Measurements from ENCODE around the gene ENPP3.

GRCh38 chr6:131646249-131646670, 9.2 kb downstream of the ENPP3 start:
- TF ChIP-seq, protein P1, sequence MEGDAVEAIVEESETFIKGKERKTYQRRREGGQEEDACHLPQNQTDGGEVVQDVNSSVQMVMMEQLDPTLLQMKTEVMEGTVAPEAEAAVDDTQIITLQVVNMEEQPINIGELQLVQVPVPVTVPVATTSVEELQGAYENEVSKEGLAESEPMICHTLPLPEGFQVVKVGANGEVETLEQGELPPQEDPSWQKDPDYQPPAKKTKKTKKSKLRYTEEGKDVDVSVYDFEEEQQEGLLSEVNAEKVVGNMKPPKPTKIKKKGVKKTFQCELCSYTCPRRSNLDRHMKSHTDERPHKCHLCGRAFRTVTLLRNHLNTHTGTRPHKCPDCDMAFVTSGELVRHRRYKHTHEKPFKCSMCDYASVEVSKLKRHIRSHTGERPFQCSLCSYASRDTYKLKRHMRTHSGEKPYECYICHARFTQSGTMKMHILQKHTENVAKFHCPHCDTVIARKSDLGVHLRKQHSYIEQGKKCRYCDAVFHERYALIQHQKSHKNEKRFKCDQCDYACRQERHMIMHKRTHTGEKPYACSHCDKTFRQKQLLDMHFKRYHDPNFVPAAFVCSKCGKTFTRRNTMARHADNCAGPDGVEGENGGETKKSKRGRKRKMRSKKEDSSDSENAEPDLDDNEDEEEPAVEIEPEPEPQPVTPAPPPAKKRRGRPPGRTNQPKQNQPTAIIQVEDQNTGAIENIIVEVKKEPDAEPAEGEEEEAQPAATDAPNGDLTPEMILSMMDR (IDR thresholded peaks at IDR 0.05; ENCODE audit: borderline replicate concordance, extremely low read depth, low read length, poor library complexity, severe bottlenecking), result no peak
- no peak for TF ChIP-seq EZH2 (IDR thresholded peaks at IDR 0.05; ENCODE audit: borderline replicate concordance, low read depth, low read length, severe bottlenecking)

Measured in DND-41 (cell line).